WI38 (cell line): ENCODE results near the gene ST3GAL3.
"Not testable (repeated sequence)": the region's sequence is repeated elsewhere in the genome, so short reads cannot be mapped to it uniquely, and the experiment has no call there.

Source experiments
- H3K4me3 ChIP-seq: 2 replicates; pipeline ENCODE4 v1.5.1; 2011; ENCODE audit warnings: low read depth, mild to moderate bottlenecking, control low read depth, low read length
- TF ChIP-seq, protein P1 (sequence below): IDR thresholded peaks from 2 replicates; pipeline ENCODE4 v1.5.1; 2012; ENCODE audit warnings: low read depth, mild to moderate bottlenecking, control low read depth, low read length

The ST3GAL3 gene

DNA sequence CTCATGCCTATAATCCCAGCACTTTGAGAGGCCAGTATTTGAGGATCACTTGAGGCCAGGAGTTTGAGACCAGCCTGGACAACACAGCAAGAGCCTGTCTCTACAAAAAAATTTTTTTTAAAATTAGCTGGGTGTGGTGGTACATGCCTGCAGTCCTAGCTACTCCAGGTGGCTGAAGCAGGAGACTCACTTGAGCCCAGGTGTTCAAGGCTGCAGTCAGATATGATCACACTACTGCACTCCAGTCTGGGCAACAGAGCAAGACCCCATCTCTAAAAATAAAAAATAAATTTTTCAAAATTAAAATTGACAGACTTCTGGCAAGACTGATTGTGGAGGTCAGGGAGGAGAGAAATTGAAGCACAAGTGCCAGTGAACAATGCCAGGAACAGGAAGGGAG is 60.8 kb downstream of the ST3GAL3 start:
- TF ChIP-seq, protein P1, sequence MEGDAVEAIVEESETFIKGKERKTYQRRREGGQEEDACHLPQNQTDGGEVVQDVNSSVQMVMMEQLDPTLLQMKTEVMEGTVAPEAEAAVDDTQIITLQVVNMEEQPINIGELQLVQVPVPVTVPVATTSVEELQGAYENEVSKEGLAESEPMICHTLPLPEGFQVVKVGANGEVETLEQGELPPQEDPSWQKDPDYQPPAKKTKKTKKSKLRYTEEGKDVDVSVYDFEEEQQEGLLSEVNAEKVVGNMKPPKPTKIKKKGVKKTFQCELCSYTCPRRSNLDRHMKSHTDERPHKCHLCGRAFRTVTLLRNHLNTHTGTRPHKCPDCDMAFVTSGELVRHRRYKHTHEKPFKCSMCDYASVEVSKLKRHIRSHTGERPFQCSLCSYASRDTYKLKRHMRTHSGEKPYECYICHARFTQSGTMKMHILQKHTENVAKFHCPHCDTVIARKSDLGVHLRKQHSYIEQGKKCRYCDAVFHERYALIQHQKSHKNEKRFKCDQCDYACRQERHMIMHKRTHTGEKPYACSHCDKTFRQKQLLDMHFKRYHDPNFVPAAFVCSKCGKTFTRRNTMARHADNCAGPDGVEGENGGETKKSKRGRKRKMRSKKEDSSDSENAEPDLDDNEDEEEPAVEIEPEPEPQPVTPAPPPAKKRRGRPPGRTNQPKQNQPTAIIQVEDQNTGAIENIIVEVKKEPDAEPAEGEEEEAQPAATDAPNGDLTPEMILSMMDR, result no peak
- no peak overlapping the region for H3K4me3 ChIP-seq

- TF ChIP-seq, protein P1, result no peak
- no peak overlapping the region for H3K4me3 ChIP-seq
These were observed 62.1 kb downstream of the ST3GAL3 start for GRCh38 chr1:43769350-43769908.

- TF ChIP-seq, protein P1, result no peak
- H3K4me3 ChIP-seq, result no peak overlapping the region
These were observed 62.8 kb downstream of the ST3GAL3 start for GRCh38 chr1:43770111-43770510.

GRCh38 chr1:43772978-43773377 is 65.6 kb downstream of the ST3GAL3 start:
- TF ChIP-seq, protein P1, result no peak

DNA sequence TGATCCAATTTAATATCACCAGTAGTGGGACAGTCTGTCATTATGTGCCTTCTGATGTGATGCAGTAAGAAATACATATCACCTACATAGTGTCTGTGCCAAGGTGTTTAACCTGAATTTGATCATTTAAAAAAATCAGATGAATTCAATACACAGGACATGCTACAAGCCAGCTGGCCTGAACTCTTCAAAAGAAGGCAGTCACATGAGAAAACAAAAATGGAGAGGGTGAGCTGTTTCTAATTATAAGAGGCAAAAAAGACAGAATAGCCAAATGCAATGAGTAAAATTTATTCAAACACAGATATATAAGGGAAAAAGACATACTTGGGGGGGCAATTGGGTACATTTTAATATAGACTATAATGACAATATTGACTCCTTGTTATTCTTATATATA is 66.5 kb downstream of the ST3GAL3 start:
- no peak overlapping the region for H3K4me3 ChIP-seq
- TF ChIP-seq, protein P1, result no peak

More at GRCh38 chr1:43772978-43773377, 65.6 kb downstream of the ST3GAL3 start:
- no peak overlapping the region for H3K4me3 ChIP-seq

GRCh38 chr1:43774359-43774758 is 67.0 kb downstream of the ST3GAL3 start:
- no peak overlapping the region for H3K4me3 ChIP-seq
- TF ChIP-seq, protein P1, result no peak

GRCh38 chr1:43776043-43776761 is 68.9 kb downstream of the ST3GAL3 start:
- TF ChIP-seq, protein P1, result no peak
- no peak overlapping the region for H3K4me3 ChIP-seq

DNA sequence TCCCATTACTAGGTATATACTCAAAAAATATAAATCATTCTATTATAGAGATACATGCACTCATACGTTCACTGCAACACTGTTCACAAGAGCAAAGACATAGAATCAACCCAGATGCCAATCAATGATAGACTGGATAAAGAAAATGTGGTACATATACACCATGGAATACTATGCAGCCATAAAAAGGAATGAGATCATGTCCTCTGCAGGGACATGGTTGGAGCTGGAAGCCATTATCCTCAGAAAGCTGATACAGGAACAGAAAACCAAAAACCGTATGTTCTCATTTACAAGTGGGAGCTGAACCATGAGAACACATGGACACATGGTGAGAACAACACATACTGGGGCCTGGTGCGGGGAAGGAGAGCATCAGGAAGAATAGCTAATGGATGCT is 70.6 kb downstream of the ST3GAL3 start:
- not testable (repeated sequence) for H3K4me3 ChIP-seq
